Measurements from ENCODE around the gene SPTBN1. TPM values are rescaled to one million over a fixed set of nuclear protein-coding genes. Genes with fewer than 3 reads are reported as not detected.

SPTBN1 gene
- total and polyA plus RNA-seq, 9 of the 15 experiments (the other 6 are each of a cell fraction or from before 2014, with no cell fraction given): 8.9 to 66.8 (median 31.4) TPM

DNA sequence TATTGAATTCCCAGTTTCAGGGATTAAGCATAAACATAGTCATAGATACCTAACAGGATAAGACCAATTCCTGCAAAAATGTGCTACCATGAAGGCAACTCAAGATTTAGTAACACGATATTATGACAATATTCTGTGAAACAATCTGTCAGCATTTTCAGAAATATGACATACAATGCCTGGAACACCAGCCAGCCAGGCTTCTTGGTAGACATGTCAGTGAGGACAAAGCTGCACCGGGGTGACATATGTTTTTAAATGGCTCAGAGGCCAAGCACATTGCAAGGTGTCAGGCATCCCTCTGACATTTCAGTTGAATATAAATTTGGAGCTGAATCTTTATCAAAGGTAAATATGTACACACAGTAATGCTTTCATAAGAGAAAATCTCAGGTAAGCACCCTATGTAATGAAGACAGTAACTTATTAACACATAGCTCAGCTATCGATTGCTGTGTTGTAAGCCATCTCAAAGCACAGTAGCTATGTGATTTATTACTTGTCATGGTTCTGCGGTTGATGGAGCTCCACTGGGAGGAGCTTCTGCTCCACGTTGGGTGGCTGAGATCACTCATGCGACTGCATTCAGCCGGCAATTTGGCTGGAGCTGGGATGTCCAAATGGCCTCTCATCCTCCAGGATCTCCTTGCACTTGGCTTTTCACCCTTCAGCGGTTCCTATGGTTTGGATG, 235.5 kb downstream of the SPTBN1 start (continued):
- TF ChIP-seq RCOR1 (IDR thresholded peaks at IDR 0.05; ENCODE audit: borderline replicate concordance in 1 of 2, low read depth in 2 of 2, low read length in 2 of 2) (peak in 1 of 2 experiments; percentile 63; a peak in 1 of 4 replicates), PCBP2 (IDR thresholded peaks at IDR 0.05; ENCODE audit: low read depth, low read length, poor library complexity, severe bottlenecking) (no peak), ZBTB2 (IDR thresholded peaks at IDR 0.05) (no peak), MEIS2 (IDR thresholded peaks at IDR 0.05; ENCODE audit: partially characterized antibody) (peak; percentile 99), MLLT1 (IDR thresholded peaks at IDR 0.05) (0 out of 4 replicates have a peak, but pooled peaks of 1 of the 2 experiments have one; percentile 57), ATF7 (IDR thresholded peaks at IDR 0.05) (peak; percentile 27; the same call in 1 of the 2 replicates), PKNOX1 (IDR thresholded peaks at IDR 0.05) (peak; percentile 94), ESRRA (IDR thresholded peaks at IDR 0.05; ENCODE audit: borderline replicate concordance, low read depth) (peak; percentile 73; the same call in 1 of the 2 replicates), SAFB (IDR thresholded peaks at IDR 0.05; ENCODE audit: borderline replicate concordance, low read depth, low read length) (no peak), OTX1 (CRISPR knock-in tag; IDR thresholded peaks at IDR 0.05) (no peak), CREM (IDR thresholded peaks at IDR 0.05; ENCODE audit: low read depth) (0 out of 2 replicates have a peak, but pooled peaks have one; percentile 36), CEBPG (CRISPR knock-in tag; IDR thresholded peaks at IDR 0.05) (no peak), CEBPG (tag; conservative IDR thresholded peaks at IDR 0.05 in 1 of 2, IDR thresholded peaks at IDR 0.05 in 1 of 2) (0 out of 4 replicates have a peak, but pooled peaks of 1 of the 2 experiments have one; percentile 32)
- TF ChIP-seq, protein P1, sequence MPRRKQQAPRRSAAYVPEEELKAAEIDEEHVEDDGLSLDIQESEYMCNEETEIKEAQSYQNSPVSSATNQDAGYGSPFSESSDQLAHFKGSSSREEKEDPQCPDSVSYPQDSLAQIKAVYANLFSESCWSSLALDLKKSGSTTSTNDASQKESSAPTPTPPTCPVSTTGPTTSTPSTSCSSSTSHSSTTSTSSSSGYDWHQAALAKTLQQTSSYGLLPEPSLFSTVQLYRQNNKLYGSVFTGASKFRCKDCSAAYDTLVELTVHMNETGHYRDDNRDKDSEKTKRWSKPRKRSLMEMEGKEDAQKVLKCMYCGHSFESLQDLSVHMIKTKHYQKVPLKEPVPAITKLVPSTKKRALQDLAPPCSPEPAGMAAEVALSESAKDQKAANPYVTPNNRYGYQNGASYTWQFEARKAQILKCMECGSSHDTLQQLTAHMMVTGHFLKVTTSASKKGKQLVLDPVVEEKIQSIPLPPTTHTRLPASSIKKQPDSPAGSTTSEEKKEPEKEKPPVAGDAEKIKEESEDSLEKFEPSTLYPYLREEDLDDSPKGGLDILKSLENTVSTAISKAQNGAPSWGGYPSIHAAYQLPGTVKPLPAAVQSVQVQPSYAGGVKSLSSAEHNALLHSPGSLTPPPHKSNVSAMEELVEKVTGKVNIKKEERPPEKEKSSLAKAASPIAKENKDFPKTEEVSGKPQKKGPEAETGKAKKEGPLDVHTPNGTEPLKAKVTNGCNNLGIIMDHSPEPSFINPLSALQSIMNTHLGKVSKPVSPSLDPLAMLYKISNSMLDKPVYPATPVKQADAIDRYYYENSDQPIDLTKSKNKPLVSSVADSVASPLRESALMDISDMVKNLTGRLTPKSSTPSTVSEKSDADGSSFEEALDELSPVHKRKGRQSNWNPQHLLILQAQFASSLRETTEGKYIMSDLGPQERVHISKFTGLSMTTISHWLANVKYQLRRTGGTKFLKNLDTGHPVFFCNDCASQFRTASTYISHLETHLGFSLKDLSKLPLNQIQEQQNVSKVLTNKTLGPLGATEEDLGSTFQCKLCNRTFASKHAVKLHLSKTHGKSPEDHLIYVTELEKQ (CRISPR knock-in tag; IDR thresholded peaks at IDR 0.05): no peak

Measured in K562 (cell line).